AG20443 (cell line): ENCODE data around the gene TNRC6B.

Experiments used
- DNase-seq: peaks from one replicate; pipeline ENCODE4 v3.0.0; 2012; ENCODE audit warnings: low spot score, mixed read lengths

TNRC6B gene

DNA sequence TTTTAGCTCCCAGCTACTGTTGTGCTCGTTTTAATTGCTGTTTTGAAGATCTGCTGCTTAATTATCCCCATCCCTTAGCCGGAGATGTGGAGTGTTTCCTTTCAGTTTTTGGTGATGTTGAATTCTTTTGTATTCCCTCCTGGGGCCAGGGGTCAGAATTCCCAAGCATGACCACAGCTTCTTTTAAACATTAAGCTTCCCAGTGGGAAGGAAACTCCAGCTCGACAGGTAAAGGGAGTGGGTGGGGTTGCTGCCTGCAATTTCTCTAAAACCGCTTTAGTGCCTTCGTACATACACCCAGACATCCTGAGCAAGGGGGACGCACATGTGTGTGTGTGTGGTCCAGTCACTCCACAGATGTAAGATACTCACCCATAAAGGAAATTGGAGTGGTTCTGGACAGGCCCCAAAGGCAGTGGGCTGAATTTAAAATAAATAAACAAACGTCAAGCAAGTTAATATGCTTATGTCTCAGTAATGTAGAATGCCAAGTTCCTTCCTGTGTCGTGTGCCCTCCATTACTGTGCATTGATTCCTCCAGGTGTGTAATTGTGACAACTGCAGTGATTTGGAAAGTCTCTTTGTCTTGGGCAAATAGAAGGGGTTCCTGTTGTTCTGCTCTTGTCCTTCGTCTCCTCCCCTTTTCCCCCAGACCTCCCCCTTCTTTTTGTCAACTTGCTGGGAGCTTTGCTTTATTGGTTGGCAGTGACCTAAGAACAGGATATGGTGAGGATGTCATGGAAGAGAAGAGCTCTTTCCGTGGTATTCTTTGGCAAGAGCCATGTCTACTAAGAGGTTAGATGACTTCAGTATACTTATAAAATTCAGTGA is 149.4 kb downstream of the TNRC6B start:
- no peak for DNase-seq

DNA sequence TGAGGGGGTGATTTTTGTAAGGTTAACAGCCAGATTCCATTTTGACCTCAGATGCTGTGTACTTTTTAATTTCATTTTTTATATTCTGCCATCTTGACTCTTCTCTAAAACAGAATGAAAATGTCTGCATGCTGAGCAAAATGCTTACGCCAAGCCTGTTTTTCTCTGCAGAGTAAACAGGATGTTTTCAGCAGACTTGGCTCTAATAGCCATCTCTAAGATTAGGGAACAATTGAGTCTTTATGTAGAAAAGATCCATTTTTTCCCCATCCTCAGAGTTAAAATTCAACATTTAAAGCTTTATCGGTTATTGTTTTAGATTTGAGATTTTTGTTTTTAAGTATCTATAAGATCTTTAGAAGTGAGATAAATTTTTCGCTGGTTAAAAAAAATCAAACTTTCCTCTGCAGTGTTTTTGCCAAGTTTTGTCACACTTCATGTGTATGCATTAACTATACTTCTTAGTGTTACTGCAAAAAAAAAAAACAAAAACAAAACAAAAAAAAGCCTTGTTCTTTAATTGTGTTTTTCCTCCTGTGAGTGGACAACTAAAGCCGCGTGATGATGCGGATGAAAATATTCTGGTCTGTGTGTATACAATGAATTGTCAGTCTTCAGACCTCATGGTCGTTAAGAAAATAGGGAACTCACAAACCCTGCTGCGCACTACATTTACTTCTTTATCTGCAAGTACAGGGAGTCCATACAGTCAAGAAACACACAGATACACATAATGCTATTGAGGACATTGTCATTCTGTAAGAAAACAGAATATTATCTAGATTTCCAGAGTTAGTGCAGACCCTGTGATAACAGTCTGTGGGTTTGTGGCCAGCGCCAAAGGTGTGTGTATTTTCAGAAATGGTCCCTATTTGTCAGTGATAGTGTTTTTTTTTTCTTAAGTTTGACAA is 151.1 kb downstream of the TNRC6B start:
- no peak for DNase-seq

DNA sequence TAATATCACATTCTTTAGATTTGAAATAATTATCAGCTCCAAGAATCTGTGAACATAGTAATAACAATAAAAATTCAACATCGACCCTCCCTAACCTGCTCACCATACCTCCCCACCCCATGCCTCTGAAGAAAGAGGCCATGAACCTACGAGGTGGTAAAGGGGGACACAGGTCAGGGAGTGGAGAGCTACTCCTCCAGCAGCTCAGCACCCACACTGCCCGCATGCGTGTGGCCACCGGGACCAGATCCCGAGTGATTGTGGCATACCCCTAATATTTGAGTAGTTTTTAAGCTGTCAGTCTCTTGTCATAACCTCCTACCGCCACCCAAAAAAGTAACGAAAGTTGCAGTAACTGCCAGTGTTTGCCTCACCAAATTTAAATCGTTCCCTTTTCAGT is 151.7 kb downstream of the TNRC6B start:
- DNase-seq = no peak

DNA sequence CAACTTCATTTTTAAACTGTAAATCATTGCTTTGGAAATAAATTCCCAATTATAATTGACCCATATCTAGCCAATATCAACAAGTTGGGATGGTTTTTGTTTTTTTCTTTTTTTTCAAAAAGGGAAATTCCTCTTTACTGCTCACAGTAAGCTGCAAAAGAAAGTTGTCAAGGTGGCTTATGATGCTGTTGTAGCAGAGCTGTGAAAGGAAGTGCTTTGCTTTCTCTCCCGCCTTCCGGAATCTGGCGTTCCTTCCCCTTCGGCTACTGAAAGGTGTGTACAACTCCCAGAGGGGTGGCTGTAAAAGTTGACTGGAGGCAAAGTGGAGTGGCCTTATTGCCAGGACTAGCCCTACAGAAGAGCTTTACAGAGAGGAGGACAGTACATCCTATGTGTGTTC is 152.4 kb downstream of the TNRC6B start:
- DNase-seq = no peak

DNA sequence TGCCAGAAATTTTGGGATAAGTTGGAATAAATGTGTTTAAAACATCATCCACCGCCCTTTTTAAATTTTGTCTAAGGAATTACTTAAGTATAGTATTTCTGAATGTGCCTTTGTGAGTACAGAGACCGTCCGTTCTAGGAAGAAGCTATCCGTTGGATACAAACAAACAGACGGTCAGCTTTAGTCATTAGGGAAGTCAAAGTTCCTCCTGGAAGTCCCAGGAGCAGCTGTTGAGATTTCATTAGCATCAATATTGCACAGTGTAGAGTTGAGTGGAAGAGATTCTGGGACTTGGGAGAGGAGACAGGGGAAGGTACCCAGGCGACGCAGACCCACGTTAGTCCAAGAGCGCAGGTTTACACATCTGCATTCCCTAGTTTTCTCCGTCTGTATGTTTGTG is 152.9 kb downstream of the TNRC6B start:
- DNase-seq = no peak

DNA sequence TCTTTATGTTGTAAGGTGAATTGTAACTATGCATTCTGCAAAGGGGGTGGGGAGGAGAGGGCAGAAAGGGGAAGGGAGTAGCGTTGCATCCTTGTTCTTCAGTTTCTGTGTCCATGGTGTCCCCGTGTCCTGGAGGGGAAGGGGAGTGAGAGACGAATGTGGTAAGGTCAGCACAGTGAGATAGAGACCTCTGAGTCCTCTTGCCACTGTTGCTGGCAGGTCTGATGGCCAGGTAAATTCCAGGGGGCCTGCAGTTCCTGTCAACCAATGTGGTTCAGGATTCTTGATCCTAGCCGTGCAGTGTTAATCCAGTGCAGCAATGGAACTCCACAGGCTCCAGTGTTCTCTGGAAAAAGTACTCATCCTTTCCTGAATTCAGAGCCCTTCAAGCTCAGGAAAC is 154.0 kb downstream of the TNRC6B start:
- no peak for DNase-seq

DNA sequence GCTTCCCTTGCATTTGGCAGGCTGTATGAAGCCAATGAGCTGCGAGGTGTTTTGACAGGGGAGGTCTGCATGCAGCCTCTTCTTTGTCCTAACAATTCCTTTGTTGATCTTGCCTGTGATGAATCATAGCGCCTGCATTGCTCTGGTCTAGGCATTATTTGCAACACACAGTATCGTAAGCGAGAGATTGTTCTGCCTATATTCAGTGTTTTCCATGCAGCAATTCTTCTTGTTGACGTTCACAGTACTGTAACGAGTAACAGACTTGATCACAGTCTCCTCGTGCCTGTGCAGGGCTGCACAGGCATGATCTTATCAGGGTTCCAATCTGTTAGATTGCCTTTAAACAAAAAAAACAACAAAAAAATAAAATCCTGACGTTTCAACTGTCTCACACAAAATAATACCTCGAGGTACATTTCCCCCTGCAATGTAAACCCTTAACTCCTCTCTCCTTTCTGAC is 154.6 kb downstream of the TNRC6B start:
- DNase-seq = no peak

DNA sequence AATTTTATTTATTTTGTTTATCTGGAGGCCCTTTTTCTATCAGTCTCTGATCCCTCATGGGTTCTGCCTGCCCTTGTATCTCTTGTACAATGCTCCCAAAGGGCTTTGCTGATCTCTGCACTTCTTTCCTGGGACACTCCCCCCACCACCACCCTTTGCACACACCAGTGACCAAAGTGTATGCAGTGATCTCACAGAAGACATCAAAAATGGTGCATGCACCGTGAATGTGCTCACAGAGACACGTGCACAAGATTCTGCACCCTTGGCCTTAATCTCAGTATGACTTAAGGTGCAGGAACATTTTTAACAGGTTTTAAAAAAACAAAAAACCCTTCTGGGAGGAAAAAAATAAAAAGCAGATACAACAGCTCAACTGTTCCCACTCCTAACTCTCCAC is 156.3 kb downstream of the TNRC6B start:
- no peak for DNase-seq

DNA sequence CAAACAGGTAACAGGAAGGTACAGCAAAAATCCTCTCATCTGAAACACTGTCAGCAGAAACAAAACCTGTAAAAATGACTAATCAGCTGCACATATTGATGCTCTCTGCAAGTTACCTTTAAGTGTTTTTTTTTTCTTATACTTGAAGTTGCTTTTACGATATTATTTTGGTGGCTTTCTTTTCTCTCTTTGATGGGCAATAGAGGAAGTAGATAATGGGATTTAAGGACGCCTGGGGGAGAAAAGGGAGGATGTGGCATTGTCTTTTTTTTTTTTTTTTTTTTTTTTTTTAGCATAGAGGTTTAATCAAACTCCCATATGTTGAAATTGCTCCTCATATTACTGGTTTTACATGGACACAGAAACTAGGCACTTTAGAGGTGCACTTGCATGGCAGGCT is 157.2 kb downstream of the TNRC6B start:
- no peak for DNase-seq

DNA sequence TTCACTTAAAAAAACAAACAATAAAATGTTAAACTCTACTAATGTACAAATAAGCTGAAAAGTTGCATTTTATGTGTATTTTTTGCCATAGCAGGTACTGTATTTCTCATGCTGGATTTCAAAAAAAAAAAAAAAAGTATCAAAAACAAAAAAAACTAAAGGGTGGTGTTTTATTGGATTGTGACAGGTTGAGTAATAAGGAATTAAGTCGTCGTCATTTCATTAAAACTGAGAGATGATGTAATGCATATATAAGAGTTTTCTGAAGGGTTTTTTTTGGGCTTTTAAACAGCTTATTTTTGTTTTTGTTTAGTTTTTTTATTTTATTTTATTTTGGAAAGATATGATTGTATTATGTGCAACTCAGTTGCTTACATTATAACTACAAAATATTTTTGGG is 157.6 kb downstream of the TNRC6B start:
- no peak for DNase-seq

DNA sequence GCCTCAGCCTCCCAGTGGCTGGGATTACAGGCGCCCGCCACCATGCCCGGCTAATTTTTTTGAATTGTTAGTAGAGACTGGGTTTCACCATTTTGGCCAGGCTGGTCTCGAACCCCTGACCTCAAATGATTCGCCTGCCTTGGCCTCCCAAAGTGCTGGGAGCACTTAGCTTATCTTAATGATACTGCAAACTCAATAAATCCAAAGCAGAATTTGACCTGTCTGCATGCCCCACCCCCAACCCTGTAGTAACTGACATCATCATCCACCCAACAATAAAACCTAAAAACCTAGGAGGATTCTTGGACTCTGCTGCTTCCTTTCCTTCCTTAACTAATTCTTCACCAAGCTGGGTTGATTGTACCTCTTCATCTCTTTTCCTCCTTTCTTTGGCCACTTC is 162.3 kb downstream of the TNRC6B start:
- DNase-seq = no peak

DNA sequence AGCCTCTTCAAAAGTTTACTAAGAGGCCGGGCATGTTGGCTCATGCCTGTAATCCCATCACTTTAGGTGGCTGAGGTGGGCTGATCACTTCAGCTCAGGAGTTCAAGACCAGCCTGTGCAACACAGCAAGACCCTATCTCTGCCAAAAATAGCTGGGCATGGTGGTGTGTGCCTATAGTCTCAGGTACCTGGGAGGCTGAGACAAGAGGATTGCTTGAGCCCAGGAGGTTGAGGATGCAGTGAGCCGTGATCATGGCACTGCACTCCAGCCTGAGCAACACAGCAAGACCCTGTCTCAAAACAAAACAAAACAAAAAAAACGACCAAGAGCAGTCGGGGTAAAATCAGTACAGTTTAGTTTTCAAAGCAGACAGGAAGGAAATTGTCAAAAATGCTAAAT is 163.9 kb downstream of the TNRC6B start:
- no peak for DNase-seq

DNA sequence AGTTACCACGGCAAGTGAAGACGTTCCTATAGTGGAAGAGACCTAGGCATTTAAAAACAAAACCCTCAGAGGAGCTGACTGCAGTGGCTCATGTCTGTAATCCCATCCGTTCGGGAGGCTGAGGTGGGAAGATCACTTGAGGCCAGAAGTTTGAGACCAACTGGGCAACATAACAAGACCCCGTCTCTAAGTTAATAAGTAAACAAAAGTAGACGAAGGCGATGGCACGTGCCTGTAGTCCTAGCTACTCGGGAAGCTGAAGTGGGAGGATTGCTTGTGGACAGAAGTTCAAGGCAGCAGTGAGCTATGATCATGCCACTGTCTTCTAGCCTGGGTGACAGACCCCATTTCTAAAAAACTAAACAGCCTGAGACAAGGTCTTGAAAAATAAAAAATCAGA is 164.8 kb downstream of the TNRC6B start:
- DNase-seq = no peak

DNA sequence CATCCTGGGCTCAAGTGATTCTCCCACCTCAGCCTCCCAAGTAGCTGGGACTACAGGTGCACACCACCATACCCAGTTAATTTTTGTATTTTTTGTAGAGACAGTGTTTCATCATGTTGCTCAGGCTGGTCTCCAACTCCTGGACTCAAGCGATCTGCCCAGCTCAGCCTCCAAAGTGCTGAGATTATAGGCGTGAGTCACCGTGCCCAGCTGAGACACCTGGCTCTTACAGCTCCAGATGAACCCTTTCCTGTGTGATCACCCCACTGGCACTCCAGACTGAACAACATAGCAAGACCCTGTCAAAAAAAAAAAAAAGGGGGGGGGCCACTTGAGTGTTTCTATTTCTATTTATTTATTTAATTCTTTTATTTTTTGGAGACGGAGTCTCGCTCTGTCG is 167.5 kb downstream of the TNRC6B start:
- DNase-seq = no peak

DNA sequence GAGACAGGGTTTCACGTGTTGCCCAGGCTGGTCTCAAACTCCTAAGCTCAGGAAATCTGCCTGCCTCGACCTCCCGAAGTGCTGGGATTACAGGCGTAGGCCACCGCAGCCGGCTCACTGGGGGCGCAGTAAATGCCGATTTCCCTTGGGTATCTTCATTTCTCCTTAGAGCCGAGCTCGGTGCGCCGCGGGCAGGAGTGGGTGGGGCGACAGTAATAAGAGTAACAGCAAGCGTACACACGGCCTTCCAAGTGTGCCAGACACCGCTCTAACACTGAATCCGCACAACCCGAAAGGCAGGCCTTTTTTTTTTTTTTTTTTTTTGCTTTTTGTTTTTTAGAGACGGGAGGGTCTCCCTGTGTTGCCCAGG is 168.1 kb downstream of the TNRC6B start:
- peak; percentile 60 for DNase-seq

DNA sequence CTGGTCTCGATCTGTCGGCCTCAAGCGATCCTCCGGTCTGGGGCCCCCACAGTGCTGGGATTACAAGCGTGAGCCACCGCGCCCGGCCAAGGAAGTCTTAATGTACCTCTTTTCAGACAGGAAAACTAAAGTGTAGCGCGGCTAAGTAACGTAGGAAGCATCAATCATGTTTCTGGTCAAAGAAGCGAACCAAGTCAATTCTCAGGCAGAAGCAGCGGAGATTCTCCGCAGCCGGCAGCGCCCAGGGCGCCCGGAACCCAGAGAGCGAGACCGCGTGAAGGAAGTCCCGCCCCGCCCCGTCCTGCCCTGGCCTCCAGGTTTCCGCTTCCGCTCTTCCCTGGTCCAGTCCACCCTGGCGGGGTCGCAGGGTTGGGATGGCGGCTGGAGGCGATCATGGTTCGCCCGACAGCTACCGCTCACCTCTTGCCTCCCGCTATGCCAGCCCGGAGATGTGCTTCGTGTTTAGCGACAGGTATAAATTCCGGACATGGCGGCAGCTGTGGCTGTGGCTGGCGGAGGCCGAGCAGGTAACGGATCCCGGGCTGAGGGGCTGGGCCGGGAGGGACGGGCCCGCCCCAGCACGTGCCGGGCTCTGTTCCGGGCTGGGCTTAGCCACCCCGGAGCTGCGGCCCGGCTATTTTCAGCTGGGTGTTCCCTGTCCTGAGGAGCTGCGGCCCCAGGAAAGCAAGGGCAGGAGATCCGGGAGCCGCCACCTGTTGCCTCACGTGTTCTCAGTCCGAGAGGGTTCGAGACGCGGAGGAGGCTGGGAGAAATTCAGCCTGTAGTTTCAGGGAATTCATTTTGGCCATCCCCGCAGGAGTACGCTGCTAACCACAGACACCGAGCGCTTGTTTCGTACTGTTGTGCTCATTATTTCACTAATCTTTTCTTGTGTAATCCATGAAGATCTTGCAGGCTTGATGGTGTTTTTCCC is 168.7 kb downstream of the TNRC6B start, which contains the start of gene ADSL:
ADSL (plus strand) TSS at position 316 of the 934 bp plus-strand sequence; CDS start at position 375, 59 bp downstream.
- peak; percentile 96 for DNase-seq

DNA sequence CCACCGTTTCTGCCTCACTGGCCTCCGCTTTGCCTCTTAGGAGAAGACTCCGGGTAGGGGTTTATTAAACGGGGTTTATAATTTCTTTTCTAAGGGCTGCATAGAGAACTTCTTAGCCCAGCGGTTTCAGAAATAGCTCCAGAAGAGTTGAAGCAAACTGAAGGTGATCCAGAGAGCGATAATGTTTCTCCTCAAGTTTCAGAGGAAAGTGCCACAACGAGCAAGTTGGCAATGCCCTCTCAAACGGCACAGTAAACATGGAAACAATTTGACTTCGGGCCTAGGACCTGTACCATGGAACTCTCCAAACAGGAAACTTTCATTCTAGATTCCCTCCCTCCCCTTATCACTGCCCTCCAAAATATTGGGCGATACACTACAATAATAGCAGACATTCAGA is 169.6 kb downstream of the TNRC6B start:
- no peak for DNase-seq

DNA sequence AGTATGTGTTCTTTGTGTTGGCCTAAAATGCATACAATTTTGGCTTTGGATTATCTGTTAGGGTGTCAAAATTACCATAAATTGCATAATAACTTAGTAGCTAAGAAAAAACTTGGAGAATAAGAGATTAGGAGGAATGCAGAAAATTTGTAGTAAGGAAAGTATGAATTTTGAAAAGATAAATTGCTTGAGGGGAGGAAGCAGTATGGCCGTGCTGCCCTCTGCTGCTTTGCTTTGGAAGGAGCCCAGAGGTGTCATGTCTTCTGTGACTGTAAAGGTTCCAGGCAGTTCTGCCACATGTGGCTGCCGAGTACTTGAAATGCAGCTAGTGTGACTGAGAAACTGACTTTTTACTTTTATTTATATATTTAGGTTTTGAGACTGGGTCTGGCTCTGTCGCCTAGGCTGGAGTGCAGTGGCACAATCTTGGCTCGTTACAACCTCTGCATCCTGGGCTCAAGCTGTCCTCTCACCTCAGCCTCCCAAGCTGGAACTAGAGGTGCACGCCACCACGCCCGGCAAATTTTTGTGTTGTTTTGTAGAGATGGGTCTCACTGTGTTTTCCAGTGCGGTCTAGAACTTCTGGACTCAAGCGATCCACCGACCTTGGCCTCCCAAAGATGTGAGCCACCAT is 170.4 kb downstream of the TNRC6B start:
- peak; percentile 80 for DNase-seq

DNA sequence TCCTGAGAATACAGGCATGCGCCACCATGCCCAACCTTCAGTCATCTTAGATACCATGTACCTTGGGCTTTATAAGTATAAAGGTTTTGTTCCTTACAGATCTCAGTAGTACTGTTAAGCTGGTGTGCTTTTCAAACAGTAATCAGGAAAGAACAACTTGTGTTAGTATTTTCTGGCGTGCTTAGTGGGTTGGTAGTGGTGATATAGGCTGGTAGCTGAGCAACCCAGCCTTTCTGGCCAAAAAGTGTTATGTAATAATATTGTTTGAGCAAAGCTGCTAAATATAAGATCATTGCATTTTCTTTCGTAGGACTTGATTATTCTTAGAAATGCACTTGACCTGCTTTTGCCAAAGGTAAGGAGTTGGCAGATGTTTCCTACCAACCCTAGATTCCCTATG is 175.0 kb downstream of the TNRC6B start:
- DNase-seq = no peak

DNA sequence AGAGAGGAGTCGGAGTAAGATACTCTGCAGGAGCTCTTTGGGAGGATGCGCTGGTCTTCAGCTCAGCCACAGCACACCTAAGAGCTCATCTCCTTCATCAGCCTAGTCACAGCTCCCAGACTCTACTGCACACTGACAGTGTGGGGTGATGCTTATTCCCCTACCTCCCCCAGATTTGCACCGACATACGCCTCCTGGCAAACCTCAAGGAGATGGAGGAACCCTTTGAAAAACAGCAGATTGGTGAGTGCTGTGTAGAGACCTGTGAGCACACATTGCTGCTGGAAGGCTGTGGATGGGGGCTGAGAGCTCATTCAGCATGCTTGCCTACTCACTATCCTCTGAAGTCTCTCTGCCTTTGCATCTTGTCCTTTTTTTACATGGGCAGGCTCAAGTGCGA is 183.4 kb downstream of the TNRC6B start:
- DNase-seq = no peak

DNA sequence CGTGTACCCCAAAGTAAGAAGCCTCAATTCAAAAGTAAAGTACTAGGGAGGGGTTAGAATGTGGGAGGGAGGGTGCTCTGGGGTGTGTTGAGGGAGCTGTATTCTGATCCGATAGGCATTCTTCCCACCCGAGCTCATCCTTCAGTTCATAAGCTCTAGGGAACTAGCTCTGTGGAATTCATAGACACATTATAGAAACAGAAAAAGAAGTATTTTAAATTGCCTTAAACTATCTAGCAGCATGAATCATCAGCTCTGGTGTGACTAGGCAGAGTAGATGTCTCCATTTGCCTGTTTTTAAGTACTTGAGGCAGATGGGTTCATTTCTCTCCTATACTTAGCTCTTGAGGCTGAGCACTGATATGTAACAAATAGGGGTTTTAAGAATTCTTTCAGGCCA is 185.3 kb downstream of the TNRC6B start:
- no peak for DNase-seq
